ENCODE measurements around the gene MAP3K4. TPM values are rescaled to one million over a fixed set of nuclear protein-coding genes. Genes with fewer than 3 reads are reported as not detected.
"Not testable (repeated sequence)": the region's sequence is repeated elsewhere in the genome, so short reads cannot be mapped to it uniquely, and the experiment has no call there.

MAP3K4 gene
- total RNA-seq, 2 experiments from 2014 or later, result 30.3 to 38.7 TPM

GRCh38 chr6:161117308-161117707, 125.7 kb downstream of the MAP3K4 start:
- Histone ChIP-seq H3K27ac (ENCODE audit: low read depth, low read length, poor library complexity, severe bottlenecking) (no peak overlapping the region), H3K4me1 (ENCODE audit: insufficient read depth, low read length, poor library complexity, severe bottlenecking) (no peaks in the 10 kb centered on the region), H3K9me3 (ENCODE audit: low read length) (no peaks in the 10 kb centered on the region), H3K36me3 (ENCODE audit: insufficient read depth, low read length) (peaks cover 58% of the 10 kb centered on the region), H3K79me2 (ENCODE audit: insufficient read depth, low read depth, low read length) (no peaks in the 10 kb centered on the region), H3K4me2 (ENCODE audit: low read length) (no peak overlapping the region), H4K20me1 (ENCODE audit: insufficient read depth, low read length) (no peaks in the 10 kb centered on the region), H3K4me3 (ENCODE audit: low read depth, low read length, poor library complexity, severe bottlenecking) (no peak overlapping the region), H2AFZ (ENCODE audit: low read length) (no peak overlapping the region), H3K9me2 (ENCODE audit: insufficient read depth, low read length) (no peaks in the 10 kb centered on the region)
- ChIA-PET POLR2A (interaction anchor here (1.1 kb wide), 1 partner anchor 16 kb away, joined by 4 read pairs; no protein-coding TSS in a partner anchor), CTCF (ENCODE audit: unreplicated experiment) (no interaction called here)
- TF ChIP-seq CTCF (conservative IDR thresholded peaks at IDR 0.05; ENCODE audit: low read length), result no peak
- TF ChIP-seq EZH2phosphoT487 (IDR thresholded peaks at IDR 0.05; ENCODE audit: borderline replicate concordance, low read depth, low read length), result no peak
- intact Hi-C loops (cut with micrococcal nuclease; ENCODE audit: unreplicated experiment), result no loop called here
- no TSS peak for BruUV-seq (replicated peaks)
- no peak for DNase-seq (ENCODE audit: low spot score)

DNA sequence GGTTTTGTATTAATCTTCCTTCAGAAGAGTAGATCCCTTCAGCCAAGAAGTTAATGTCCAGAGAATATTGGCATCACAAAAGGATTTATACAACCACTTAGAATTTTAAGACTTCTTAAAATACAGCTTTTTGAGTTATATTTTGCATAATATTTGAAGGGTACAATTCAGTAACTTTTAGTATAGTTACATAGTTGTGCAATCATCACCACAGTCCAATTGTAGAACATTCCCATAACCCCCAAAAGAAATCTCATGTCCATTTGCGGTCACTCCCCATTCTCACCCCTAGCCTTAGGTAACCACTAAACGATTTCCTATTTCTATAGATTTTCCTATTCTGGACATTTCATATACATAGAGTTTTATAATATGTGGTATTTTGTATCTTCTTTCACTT, 126.4 kb downstream of the MAP3K4 start:
- intact Hi-C loops (cut with micrococcal nuclease; ENCODE audit: unreplicated experiment), result no loop called here
- H3K79me2 ChIP-seq (ENCODE audit: insufficient read depth, low read depth, low read length), result no peaks in the 10 kb centered on the region
- ChIA-PET POLR2A (interaction anchor here (1.1 kb wide), 1 partner anchor 15 kb away, joined by 4 read pairs; no protein-coding TSS in a partner anchor), CTCF (ENCODE audit: unreplicated experiment) (no interaction called here)
- TF ChIP-seq EZH2phosphoT487 (IDR thresholded peaks at IDR 0.05; ENCODE audit: borderline replicate concordance, low read depth, low read length) (no peak), CTCF (conservative IDR thresholded peaks at IDR 0.05; ENCODE audit: low read length) (no peak)
- BruUV-seq (replicated peaks), result no TSS peak
- no peak overlapping the region for H3K4me2 ChIP-seq (ENCODE audit: low read length)
- H3K9me3 ChIP-seq (ENCODE audit: low read length), result no peaks in the 10 kb centered on the region
- H3K36me3 ChIP-seq (ENCODE audit: insufficient read depth, low read length), result peaks cover 51% of the 10 kb centered on the region
- no peak overlapping the region for H3K4me3 ChIP-seq (ENCODE audit: low read depth, low read length, poor library complexity, severe bottlenecking)
- H3K4me1 ChIP-seq (ENCODE audit: insufficient read depth, low read length, poor library complexity, severe bottlenecking), result no peaks in the 10 kb centered on the region
- no peak overlapping the region for H3K27ac ChIP-seq (ENCODE audit: low read depth, low read length, poor library complexity, severe bottlenecking)
- no peaks in the 10 kb centered on the region for H3K9me2 ChIP-seq (ENCODE audit: insufficient read depth, low read length)
- DNase-seq (ENCODE audit: low spot score), result no peak
- no peaks in the 10 kb centered on the region for H4K20me1 ChIP-seq (ENCODE audit: insufficient read depth, low read length)
- H2AFZ ChIP-seq (ENCODE audit: low read length), result no peak overlapping the region

DNA sequence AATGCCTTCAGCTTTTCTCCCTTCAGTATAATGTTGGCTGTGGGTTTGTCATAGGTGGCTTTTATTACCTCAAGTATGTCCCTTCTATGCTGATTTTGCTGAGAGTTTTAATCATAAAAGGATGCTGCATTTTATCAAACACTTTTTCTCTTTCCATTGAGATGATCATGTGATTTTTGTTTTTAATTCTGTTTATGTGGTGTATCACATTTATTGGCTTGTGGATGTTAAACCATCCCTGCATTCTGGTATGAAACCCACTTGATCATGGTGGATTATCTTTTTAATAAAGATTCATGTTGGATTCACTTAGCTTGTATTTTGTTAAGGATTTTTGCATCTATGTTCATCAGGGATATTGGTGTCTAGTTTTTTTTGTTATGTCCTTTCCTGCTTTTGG, 131.8 kb downstream of the MAP3K4 start:
- H3K36me3 ChIP-seq (ENCODE audit: insufficient read depth, low read length); H4K20me1 ChIP-seq (ENCODE audit: insufficient read depth, low read length); CTCF ChIA-PET (ENCODE audit: unreplicated experiment); H3K79me2 ChIP-seq (ENCODE audit: insufficient read depth, low read depth, low read length); H2AFZ ChIP-seq (ENCODE audit: low read length); H3K27ac ChIP-seq (ENCODE audit: low read depth, low read length, poor library complexity, severe bottlenecking); H3K9me3 ChIP-seq (ENCODE audit: low read length); H3K9me2 ChIP-seq (ENCODE audit: insufficient read depth, low read length); H3K4me1 ChIP-seq (ENCODE audit: insufficient read depth, low read length, poor library complexity, severe bottlenecking); DNase-seq (ENCODE audit: low spot score); H3K4me2 ChIP-seq (ENCODE audit: low read length); BruUV-seq (replicated peaks); intact Hi-C loops (cut with micrococcal nuclease; ENCODE audit: unreplicated experiment); POLR2A ChIA-PET; H3K4me3 ChIP-seq (ENCODE audit: low read depth, low read length, poor library complexity, severe bottlenecking): not testable (repeated sequence)
